Cerebellar cortex (tissue), 1 donor: Measurements from ENCODE around the gene B3GALNT1.
"Not testable (repeated sequence)": the region's sequence is repeated elsewhere in the genome, so short reads cannot be mapped to it uniquely, and the experiment has no call there.

ENCODE experiments used
- DNase-seq: peaks from one replicate; pipeline ENCODE4 v3.0.0-alpha.2; 2015; ENCODE audit warnings: low spot score

The B3GALNT1 gene

DNA sequence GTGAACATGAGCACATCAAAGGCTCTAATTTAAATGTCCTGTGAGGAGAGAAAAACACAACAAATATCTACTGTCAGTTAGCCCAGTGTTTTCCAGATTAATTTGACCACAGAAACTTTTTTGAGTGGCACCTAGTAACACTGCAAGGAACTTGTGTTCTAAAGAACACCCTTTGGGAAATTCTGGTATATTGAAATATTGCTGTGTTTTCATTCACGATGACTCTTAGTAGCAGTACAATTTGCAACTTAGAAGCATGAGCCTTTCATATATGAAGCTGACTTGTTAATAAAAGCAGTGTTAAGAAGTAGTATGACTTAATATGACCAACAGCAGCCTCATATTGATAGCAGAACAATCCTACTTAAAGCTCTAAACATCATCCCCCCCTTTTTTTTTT, 32.0 kb downstream of the B3GALNT1 start:
- DNase-seq = no peak

DNA sequence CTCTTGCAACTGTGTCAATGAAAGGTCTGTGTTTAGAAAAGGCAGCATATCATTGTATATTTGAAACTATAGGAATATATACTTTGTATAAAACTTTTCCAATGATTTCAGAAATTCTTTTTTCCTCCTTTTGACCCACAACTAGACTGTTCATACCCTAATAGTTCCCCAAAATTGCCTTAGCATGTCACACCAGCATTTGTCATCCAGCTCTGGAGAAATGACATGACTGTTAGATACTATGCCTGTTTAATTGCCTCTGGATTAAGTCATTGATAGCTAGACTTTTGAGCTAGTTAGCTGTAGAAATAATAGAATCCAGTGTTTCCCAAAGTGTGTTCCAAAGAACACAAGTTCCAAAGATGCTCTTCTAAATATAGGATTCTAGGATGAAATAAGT, 32.4 kb downstream of the B3GALNT1 start:
- no peak for DNase-seq

DNA sequence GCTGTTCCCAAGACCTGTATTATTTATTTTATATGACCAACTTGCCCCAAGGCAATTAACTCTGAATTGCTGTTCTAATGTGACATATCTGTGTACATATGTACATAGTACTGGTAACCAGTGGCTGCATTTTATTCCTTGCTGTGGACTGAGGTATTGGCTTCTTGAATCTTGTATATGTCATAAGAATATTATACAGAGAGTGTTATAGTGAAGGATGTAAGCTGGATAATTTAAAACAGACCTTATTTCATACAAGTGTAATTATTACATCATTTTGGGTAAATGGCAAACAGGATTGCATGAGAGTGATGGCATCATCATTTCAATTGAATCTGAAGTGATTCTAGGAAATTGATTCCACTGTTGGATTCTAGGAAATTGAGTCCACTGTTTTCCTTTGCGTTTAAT, 32.9 kb downstream of the B3GALNT1 start:
- DNase-seq = no peak

DNA sequence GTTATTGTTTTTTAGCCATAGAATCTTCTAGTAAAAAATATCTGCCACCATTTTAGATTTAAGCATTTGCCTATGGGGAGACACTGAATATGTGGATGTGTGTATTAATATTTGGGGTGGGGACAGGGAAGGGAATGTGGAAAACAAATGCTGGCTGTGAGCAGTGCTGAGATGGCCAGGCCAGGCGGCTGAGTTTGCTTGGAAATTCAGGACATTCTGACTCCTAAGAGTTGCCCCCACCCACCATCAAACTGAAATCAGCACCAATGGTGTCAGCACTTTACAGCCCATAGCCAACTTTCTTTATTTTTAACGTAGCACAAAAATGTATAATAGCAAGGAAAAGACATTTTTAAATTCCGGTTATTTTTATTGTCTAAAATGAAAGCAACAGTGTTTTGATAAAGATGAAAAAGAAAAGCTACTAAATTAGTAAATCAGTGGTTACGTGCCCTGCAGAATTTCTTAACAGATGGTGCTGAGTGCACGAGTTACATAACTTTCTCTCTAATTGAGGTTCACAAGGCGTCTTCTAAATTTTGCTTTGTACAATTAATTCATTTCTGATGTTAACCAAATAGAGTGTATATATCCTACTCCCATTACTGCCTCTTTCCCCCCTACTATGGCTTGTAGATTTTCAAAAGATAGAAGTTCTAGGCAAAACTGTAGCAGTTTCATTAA, 34.0 kb downstream of the B3GALNT1 start:
- DNase-seq = peak; percentile 77

GRCh38 chr3:161070252-161070930, 34.8 kb downstream of the B3GALNT1 start:
- peak; percentile 61 for DNase-seq

DNA sequence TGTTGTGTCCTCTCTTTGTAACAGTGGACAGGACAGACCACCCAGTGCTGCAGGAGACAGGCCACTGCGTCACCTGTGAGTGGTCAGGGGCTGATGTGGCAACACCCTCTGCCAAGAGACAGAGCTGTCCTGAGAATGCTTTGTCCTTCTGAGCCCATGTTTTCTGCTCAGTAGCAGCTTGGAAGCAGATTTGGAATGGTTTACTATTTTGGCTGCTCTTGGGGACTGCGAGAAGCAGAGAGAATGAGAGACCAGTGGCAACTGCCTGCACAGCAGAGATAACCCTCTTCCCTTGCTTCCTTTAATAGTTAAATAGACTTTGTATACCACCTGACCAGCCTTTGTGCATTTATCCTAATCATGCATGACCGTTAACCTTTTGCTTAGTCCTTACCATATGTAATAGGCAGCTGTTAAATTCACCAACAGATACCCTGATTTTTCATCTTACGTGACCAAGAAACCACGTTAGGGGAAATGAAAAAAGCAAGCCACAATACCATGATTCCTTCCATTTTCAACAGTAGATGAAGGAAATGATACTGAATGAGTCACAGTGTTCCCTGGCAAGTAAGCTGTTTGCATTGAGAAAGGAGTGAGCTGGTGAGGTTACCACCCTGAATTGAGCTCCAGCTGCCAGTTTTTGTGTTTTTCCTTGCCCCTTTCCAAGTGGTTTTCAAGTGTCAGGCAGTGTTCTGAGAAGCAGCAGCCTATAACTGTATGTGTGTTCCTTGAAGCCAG, 35.5 kb downstream of the B3GALNT1 start:
- DNase-seq = peak; percentile 41

GRCh38 chr3:161067335-161067734, 37.8 kb downstream of the B3GALNT1 start:
- DNase-seq = no peak

DNA sequence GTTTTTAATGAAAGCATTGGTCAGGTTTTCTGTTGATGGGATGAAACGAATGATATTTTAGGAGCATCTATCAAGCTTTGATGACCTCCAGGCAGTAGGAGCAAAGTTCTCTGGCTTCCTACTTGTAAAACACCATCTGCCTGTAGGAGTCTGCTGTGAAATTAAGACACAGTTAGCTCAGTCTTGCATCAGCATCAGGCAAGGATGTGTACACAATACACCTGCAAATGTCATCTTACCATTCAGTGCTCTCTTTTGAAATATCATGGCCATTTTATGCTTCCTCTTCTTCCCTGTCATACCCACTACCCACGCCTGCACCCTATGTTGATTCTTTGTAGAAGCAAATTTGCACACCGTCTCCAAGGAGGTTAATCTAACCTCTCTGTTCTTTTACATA, 38.2 kb downstream of the B3GALNT1 start:
- no peak for DNase-seq

GRCh38 chr3:161064413-161064812, 40.7 kb downstream of the B3GALNT1 start:
- no peak for DNase-seq

DNA sequence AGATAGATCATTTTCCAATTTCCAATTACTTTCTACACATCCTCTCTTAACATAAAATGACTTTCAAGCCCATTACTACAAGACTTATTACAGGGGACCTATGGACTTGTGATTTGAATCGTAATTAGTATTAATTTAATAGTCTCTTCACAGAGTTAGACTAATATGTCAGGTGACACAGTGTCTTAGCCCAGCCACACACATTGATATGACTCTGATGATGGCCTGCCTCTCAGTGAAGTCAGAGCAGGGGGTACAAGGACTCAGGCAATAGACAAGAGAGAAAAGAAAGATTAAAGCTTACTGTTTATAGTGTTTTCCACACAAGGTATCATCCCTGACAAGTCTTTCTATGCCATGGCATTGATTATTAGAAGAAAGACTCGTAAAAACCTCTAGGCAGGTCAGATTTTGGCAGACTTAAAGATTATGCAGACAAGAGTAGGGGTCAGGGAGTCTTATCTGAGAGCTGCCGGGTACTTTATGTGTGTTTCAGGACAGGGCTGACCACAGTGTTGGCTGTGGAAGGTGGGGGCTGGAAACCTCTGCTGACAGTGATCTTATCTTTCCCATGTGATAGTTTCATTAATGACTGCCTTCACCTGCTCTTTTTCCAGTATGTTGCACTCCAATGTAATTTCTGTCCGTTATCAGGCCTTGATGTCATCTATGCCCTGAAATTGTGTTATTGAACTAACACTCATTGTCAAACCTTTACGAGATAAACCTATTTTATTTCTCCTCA, 50.1 kb downstream of the B3GALNT1 start:
- DNase-seq = no peak

DNA sequence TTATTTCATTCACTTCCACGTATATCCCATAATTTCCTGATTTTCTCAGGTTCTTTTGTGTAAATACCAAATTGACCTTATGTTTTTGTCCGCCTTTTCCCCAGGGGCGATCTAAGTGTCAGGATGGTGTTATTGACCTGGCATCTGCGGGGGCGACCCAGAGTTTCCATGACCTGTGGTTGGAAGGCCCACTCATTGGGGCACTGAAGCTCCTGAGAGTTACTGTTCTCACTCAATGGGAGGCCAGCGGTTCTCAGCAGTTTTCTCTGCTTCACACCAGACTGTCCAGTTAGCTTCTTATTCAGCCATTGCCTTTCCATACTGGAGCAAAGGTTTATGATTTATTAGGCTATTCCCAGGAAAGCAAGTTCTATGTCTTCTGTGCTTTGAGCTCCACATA, 53.3 kb downstream of the B3GALNT1 start:
- no peak for DNase-seq

GRCh38 chr3:161050935-161051334, 54.2 kb downstream of the B3GALNT1 start:
- DNase-seq = no peak

DNA sequence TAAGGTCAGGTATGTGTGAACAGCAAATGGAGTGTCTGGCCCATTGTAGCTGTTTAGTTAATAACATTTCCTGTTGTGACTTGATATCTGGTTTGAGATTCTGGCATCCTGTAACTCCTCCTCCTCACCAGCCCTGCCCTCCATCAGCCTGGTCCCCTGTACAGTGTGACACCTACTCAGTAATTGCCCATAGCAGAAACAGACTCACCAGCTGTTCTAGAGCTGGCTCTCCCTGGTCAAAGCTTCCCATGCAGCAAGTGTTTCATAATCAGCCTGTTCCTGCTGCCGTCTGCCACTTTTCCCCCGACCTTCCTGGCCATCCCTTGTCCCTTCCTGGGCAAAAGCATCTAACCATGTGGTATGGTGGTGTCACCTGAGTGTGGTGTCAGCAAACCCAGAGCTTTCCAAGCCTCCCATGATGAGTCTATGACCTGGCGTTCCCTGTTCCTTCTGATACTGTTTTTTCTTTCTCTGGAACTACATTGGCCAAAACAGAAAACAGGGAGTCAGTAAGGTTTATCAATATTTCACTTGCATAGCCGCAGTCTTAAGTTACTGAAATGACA, 55.4 kb downstream of the B3GALNT1 start:
- no peak for DNase-seq

DNA sequence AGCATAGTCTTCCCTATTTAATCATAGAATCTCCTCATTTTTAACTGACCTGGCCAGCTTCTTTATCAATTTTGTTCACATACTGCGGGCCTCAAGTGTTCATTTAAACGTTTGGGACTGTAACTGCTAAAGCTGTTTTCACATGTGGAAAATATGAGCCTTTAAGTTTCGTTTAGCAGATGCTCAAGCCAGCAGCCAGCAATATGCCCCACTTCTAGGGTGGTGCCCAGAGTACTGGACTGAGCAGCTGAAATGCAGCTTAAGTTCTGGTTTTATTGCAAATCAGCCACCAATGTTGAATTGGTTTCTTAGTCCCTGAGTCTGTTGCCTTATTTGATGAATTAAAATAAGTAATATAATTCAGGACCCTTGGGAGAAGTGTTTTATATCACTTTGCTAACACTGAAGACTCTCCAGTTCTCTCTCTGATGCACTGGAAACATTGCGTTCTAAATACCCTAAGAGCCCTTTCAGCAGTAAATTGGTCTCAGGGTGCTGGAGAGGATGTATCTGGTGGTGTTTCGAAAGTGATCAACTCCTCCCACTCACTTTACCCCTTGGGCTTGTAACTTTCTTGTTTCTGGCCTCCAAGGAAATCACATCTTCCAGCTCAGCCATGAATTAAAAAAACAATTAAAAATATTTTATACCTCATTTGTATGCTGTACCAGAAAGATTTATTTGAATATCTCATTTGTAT, 61.7 kb downstream of the B3GALNT1 start:
- DNase-seq = no peak

GRCh38 chr3:161042023-161042501, 63.1 kb downstream of the B3GALNT1 start:
- no peak for DNase-seq

DNA sequence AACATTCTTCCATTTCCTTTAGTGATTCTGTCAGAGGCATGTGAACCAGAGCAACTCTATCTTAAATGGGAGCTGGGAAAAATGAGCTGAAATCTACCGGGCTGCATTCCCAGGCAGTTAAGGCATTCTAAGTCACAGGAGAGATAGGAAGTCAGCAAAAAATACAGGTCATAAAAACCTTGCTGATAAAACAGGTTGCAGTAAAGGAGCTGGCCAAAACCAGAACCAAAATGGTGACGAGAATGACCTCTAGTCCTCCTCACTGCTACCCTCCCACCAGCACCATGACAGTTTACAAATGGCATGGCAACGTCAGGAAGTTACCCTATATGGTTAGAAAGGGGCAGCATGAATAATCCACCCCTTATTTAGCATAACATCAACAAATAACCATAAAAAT, 66.4 kb downstream of the B3GALNT1 start:
- no peak for DNase-seq

DNA sequence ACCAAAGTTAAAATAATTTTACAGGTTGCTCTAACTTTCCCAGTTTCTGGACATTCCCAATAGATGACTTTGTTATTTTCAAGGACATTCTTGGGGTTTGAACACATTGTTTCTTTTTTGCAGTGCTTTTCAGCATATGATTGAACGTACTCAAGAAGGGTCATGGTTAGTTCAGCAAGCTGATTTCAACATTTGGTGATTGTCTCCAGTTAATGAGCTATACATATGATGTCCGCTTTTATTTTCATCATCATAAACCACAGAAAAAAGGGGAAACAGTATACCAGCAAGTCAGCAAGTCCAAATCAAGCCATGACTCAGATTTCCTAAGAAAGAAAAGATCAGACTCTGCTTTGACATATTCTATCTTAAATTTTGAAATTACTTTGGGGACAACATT, 69.4 kb downstream of the B3GALNT1 start:
- DNase-seq = no peak

DNA sequence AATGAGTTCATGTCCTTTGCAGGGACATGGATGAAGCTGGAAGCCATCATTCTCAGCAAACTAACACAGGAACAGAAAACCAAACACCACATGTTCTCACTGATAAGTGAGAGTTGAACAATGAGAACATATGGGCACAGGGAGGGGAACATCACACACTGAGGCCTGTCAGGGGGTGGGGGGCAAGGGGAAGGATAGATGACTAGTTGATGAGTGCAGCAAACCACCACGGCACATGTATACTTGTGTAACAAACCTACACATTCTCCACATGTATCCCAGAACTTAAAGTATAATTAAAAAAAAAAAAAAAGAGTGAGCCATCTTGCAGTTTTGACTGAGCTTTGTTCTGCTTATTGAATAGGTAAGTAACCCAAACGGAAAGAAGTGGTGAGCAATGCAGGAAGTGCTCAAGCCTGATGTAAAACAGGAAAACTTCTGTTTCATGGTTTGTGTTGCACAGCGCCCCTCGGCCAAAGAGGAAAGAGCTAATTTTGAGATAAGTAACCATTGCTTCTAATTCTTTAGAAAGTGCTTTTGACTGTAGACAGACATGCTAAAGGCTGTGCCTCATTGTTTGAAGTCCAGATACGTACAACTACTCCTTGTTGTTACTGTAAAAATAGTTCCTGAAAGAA, 70.1 kb downstream of the B3GALNT1 start:
- not testable (repeated sequence) for DNase-seq
